ENCODE measurements around the gene ITGB5.

Gene ITGB5

GRCh38 chr3:124926426-124927101 is 39.4 kb upstream of the ITGB5 start:
- no peak for DNase-seq (ENCODE audit: extremely low read depth, low read depth)
- no peak overlapping the region for H3K4me3 ChIP-seq (replicated peaks; ENCODE audit: low read depth, low read length)
- TF ChIP-seq CTCF (IDR thresholded peaks at IDR 0.05; ENCODE audit: low read depth, low read length, missing control alignments), result no peak

- DNase-seq (ENCODE audit: extremely low read depth, low read depth), result no peak
- no peak for TF ChIP-seq CTCF (IDR thresholded peaks at IDR 0.05; ENCODE audit: low read depth, low read length, missing control alignments)
- H3K4me3 ChIP-seq (replicated peaks; ENCODE audit: low read depth, low read length), result no peak overlapping the region
These were observed 37.6 kb upstream of the ITGB5 start for GRCh38 chr3:124924741-124925140.

- H3K4me3 ChIP-seq (replicated peaks; ENCODE audit: low read depth, low read length), result no peak overlapping the region
- TF ChIP-seq CTCF (IDR thresholded peaks at IDR 0.05; ENCODE audit: low read depth, low read length, missing control alignments), result no peak
- DNase-seq (ENCODE audit: extremely low read depth, low read depth), result no peak
These were observed 36.7 kb upstream of the ITGB5 start for GRCh38 chr3:124923833-124924232.

GRCh38 chr3:124920718-124921117 is 33.6 kb upstream of the ITGB5 start:
- no peak for TF ChIP-seq CTCF (IDR thresholded peaks at IDR 0.05; ENCODE audit: low read depth, low read length, missing control alignments)
- no peak for DNase-seq (ENCODE audit: extremely low read depth, low read depth)

GRCh38 chr3:124919756-124920155 is 32.6 kb upstream of the ITGB5 start:
- no peak for DNase-seq (ENCODE audit: extremely low read depth, low read depth)
- H3K4me3 ChIP-seq (replicated peaks; ENCODE audit: low read depth, low read length), result no peak overlapping the region
- no peak for TF ChIP-seq CTCF (IDR thresholded peaks at IDR 0.05; ENCODE audit: low read depth, low read length, missing control alignments)

More at GRCh38 chr3:124920718-124921117, 33.6 kb upstream of the ITGB5 start:
- H3K4me3 ChIP-seq (replicated peaks; ENCODE audit: low read depth, low read length), result no peak overlapping the region

GRCh38 chr3:124918524-124918923 is 31.4 kb upstream of the ITGB5 start:
- TF ChIP-seq CTCF (IDR thresholded peaks at IDR 0.05; ENCODE audit: low read depth, low read length, missing control alignments), result no peak

More at GRCh38 chr3:124918524-124918923, 31.4 kb upstream of the ITGB5 start:
- DNase-seq (ENCODE audit: extremely low read depth, low read depth), result no peak
- H3K4me3 ChIP-seq (replicated peaks; ENCODE audit: low read depth, low read length), result no peak overlapping the region
